GM10266 (cell line): Measurements from ENCODE around the gene TSHZ3.

Experiments used
- DNase-seq: peaks from one replicate; pipeline ENCODE4 v3.0.0; 2012; ENCODE audit errors: extremely low spot score
- TF ChIP-seq, protein P1 (sequence below): IDR thresholded peaks from 2 replicates; pipeline ENCODE4 v1.5.1; 2012; ENCODE audit warnings: mild to moderate bottlenecking, low read depth; ENCODE audit not compliant: control insufficient read depth, insufficient read depth; ENCODE audit errors: missing control alignments

The TSHZ3 gene

GRCh38 chr19:31354799-31355664 is 5.8 kb upstream of the TSHZ3 start:
- TF ChIP-seq, protein P1, sequence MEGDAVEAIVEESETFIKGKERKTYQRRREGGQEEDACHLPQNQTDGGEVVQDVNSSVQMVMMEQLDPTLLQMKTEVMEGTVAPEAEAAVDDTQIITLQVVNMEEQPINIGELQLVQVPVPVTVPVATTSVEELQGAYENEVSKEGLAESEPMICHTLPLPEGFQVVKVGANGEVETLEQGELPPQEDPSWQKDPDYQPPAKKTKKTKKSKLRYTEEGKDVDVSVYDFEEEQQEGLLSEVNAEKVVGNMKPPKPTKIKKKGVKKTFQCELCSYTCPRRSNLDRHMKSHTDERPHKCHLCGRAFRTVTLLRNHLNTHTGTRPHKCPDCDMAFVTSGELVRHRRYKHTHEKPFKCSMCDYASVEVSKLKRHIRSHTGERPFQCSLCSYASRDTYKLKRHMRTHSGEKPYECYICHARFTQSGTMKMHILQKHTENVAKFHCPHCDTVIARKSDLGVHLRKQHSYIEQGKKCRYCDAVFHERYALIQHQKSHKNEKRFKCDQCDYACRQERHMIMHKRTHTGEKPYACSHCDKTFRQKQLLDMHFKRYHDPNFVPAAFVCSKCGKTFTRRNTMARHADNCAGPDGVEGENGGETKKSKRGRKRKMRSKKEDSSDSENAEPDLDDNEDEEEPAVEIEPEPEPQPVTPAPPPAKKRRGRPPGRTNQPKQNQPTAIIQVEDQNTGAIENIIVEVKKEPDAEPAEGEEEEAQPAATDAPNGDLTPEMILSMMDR, result no peak
- DNase-seq, result peak; percentile 25

DNA sequence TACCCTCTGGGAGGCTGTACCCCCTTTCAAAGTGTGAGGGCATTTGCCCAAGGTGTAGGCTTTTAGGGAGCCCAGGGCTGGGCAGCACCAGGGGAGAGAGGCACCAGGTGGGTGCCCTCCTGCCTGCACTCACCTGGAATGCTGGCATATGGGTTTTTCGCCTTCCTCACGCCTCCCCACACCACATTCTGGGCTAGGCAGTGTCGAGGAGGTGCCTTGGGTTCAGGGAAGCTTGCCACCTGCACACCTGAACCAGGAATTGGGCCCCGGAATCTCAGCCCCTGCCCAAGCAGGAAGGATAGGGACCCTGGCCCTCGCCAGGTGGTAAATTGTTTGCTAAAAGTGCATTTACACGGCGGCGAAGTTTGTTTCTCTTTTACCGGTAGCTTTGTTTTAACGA is 5.1 kb upstream of the TSHZ3 start:
- TF ChIP-seq, protein P1, result no peak
- no peak for DNase-seq

DNA sequence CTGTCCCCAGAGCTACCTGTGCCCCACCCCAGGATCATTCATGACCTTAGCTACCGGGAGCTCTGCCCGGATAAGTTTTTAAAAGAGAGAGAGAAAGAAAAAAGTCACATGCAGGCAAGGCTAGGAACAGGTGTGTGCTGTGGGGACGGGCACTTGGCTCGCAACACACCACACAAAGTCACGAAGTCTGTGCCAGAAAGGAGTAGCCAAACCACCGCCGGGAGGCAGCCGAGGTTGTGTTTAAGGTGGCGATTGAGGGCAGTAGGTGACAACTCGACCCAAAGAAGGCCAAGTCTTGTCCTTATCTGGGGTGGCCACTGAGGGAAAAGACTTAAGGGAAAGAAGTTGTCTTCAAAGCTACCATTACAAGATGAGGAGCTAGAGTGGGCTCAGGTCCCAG is 4.6 kb upstream of the TSHZ3 start:
- TF ChIP-seq, protein P1, result no peak
- no peak for DNase-seq

DNA sequence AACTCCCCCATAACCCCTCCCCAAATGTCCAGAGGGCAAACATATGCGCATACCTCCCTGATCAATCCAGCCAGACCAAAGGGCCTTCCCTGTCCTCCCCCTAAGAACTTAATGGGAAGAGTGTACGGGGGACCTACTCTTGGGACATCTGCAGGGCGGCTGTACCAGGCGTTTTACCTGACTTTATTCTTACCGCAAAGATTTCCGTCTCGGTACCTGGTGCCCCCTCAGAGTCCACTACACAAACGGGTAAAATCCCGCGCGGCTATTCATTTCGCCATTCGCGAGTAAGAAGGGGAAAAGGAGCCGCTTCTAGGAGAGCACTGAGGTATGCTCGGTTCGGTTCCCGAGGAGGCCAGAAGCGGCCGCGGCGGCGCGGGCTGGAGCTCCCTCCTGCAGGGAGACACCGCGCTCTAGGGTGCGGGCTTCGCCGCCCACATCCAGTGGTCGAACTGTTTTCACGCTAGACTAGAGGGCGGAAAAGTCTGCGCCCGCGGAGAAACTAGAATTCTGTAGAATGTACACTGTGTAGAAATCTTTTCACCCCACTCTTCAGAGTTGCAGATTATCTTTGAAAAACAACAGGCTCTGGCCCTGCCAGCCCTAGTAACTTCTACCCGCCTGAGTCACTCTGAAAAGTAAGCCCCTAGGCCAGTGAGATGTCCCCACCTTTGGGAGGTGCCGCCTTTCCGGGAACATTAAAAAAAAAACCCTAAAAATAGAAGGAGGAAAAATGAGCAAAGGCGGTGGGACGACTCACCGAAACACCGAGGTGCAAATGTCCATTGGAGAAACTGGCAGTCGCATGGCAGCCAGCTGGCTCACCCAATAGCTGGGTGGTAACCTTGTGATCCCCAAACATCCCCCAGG is 3.8 kb upstream of the TSHZ3 start:
- no peak for DNase-seq
- TF ChIP-seq, protein P1, result no peak

GRCh38 chr19:31352296-31352781 is 3.1 kb upstream of the TSHZ3 start:
- no peak for DNase-seq
- TF ChIP-seq, protein P1, result no peak

- TF ChIP-seq, protein P1, result no peak
- DNase-seq, result no peak
These were observed 2.6 kb upstream of the TSHZ3 start for GRCh38 chr19:31351855-31352195.
